Activated naive CD8-positive, alpha-beta T cell treated with anti-CD3 and anti-CD28 coated beads, Interleukin-2, amount 50 U/mL, for 24 hours (primary cell): ENCODE results near the gene OLFM4.
"Not testable (repeated sequence)": the region's sequence is repeated elsewhere in the genome, so short reads cannot be mapped to it uniquely, and the experiment has no call there.

Experiments used
- ATAC-seq: fragments of 150-1000 bp; cut with Tn5 transposase; one replicate; pipeline ENCODE4 v1.10.0; 2021
- DNase-seq: peaks from one replicate; pipeline ENCODE4 v3.0.0; 2021
- H3K27ac Mint-ChIP-seq: one replicate; pipeline ENCODE4 v1.8.0; 2021; ENCODE audit warnings: mild to moderate bottlenecking, mixed read lengths
- H3K27me3 Mint-ChIP-seq: one replicate; pipeline ENCODE4 v1.8.0; 2021; ENCODE audit warnings: mixed read lengths
- H3K36me3 Mint-ChIP-seq: one replicate; pipeline ENCODE4 v1.8.0; 2021; ENCODE audit warnings: low read depth, mixed read lengths
- H3K4me1 Mint-ChIP-seq: one replicate; pipeline ENCODE4 v1.8.0; 2021; ENCODE audit warnings: mixed read lengths
- H3K4me3 Mint-ChIP-seq: one replicate; pipeline ENCODE4 v1.8.0; 2021; ENCODE audit warnings: mild to moderate bottlenecking, moderate library complexity, mixed read lengths
- H3K9me3 Mint-ChIP-seq: one replicate; pipeline ENCODE4 v1.8.0; 2021; ENCODE audit warnings: mixed read lengths

OLFM4 gene

DNA sequence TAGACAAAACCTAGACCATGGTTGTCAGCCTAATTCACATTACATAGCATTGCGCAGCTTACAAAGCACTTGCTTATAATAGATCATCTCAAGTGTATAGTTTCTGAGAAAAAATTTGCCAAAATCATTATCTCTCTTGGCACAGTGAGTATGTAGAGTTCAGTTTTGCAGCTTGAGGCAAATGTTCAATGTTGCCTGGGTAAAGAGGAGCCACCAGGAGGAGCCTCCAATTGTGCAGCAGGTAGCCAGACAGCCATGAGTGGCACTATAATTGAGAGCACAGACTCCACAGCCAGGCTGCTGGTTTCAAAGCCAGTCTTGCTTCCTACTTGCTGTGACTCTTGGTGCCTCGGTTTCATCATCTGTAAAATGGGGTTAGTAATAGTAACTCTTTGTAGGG, 24.0 kb upstream of the OLFM4 start:
- H3K9me3 Mint-ChIP-seq, result no peaks in the 10 kb centered on the region
- no peaks in the 10 kb centered on the region for H3K36me3 Mint-ChIP-seq
- no peaks in the 10 kb centered on the region for H3K4me1 Mint-ChIP-seq
- peaks cover 6% of the 10 kb centered on the region for H3K27me3 Mint-ChIP-seq
- DNase-seq (no peak), ATAC-seq (no peak)
- no peak overlapping the region for H3K27ac Mint-ChIP-seq
- no peak overlapping the region for H3K4me3 Mint-ChIP-seq

DNA sequence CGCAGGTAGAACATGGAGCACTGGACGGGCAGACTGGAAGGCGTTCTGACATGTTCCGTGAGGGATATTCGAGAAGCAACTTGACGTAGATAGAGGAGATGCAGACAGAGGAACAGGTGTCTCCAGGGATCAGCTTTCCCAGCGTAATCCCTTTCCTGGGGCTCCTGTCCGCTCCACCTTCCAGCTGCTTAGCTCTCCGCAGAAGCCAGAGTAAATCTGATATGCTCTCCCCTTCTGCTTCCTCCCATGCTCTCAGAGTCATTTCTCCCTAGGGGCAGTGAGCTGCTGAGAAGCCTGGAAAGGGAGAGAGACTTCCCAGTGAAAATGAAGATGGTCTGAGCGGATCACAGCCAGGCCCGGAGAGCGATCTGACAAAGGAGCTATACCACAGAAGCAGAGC, 23.0 kb upstream of the OLFM4 start:
- no peaks in the 10 kb centered on the region for H3K9me3 Mint-ChIP-seq
- peaks cover 6% of the 10 kb centered on the region for H3K27me3 Mint-ChIP-seq
- no peaks in the 10 kb centered on the region for H3K4me1 Mint-ChIP-seq
- no peak overlapping the region for H3K27ac Mint-ChIP-seq
- no peak for DNase-seq
- H3K36me3 Mint-ChIP-seq, result no peaks in the 10 kb centered on the region
- no peak for ATAC-seq
- no peak overlapping the region for H3K4me3 Mint-ChIP-seq

DNA sequence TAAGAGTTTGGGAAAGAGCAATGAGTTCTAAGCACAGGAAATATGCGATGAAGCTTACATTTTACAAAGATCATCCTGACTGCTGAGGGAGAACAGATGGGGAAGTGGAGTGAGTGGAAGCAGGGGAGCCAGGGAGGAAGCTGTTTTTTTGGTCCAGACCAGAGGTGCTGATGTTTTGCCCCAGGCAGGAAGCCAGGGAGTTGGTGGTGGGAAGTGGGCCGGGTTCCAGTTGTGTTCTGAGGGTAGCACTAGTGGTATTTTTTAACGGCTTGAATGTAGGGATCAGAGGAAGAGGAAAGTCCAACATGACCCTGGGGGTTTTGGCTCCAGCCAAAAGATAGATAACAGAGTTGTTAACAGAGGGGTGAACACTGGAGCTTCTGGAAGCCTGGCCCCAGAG, 20.7 kb upstream of the OLFM4 start:
- H3K36me3 Mint-ChIP-seq, result no peaks in the 10 kb centered on the region
- no peaks in the 10 kb centered on the region for H3K4me1 Mint-ChIP-seq
- H3K27me3 Mint-ChIP-seq, result peaks cover 6% of the 10 kb centered on the region
- no peaks in the 10 kb centered on the region for H3K9me3 Mint-ChIP-seq
- no peak for ATAC-seq
- DNase-seq, result no peak
- H3K4me3 Mint-ChIP-seq, result no peak overlapping the region
- H3K27ac Mint-ChIP-seq, result no peak overlapping the region

DNA sequence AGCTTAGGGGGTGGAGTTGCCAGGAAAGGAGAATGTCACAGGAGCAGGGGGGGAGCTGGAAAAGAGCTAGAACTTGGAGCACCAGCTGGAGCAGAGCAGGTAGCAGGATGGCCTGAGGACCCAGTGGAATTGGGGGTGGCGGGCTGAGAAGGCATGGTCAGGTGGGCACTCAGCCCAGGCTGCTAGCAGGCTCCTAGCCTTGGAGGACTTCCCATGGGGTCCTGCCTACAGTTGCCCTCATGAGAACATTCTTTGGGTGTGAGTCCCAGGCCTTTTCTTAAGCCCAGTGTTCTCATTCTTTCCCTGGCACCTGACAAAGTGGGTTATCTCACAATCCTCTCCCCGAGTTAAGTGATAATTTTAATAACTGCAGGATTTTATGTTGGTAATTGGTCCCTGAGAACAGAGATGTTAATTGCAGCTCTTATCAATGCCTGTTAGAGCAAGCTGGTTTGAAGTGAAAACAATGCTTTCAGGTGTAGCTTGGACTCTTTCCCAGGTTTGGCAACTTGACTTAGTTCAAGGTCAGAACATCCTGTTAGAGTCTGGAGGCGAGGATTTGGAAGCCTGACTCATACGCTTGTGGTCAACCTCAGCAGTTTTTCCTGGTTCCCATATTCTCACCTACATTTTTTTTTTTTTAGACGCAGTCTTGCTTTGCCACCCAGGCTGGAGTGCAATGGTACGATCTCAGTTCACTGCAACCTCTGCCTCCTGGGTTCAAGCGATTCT, 18.1 kb upstream of the OLFM4 start:
- Mint-ChIP-seq H3K4me3 (no peak overlapping the region), H3K4me1 (no peaks in the 10 kb centered on the region), H3K27me3 (peaks cover 8% of the 10 kb centered on the region), H3K27ac (no peak overlapping the region), H3K36me3 (no peaks in the 10 kb centered on the region), H3K9me3 (no peaks in the 10 kb centered on the region)
- no peak for DNase-seq
- no peak for ATAC-seq

DNA sequence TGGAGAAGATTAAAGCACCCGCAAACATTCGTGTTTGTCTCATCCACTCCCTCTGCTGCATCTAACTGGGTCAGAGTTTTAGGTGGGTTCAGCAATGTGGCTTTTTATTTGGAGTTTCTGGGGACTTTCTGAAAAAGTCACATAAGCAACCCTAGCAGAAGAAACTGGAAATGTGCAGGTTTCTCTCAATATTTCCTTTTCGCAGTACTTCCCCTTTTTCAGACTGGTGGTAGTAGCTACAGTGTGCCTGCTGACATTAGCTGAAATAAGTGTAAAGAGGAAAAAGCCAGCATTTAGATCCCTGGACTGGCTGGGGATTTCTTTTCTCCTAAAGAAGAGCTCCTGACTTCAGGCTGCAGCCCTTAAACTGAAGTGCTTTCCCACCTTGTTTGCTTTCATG, 15.9 kb upstream of the OLFM4 start:
- DNase-seq, result no peak
- Mint-ChIP-seq H3K9me3 (no peaks in the 10 kb centered on the region), H3K27ac (no peak overlapping the region), H3K36me3 (no peaks in the 10 kb centered on the region), H3K27me3 (peaks cover 7% of the 10 kb centered on the region), H3K4me1 (no peaks in the 10 kb centered on the region), H3K4me3 (no peak overlapping the region)
- ATAC-seq, result no peak

DNA sequence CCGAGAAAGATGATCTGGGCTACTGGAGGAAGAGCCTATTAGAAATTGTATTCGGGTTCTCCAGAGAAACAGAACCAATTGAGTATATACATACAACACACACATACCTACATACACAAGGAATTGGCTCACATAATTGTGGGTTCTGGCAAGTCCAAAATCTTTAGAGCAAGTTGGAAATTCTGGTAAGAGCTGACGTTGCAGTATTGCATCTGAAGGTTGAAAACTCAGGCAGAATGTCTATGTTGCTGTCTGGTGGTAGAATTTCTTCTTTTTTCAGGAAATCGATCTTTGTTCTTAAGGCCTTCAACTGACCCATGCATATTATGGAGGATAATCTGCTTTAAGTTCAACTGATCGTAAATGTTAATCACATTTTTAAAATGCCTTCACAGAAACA, 15.5 kb upstream of the OLFM4 start:
- no peak overlapping the region for H3K4me3 Mint-ChIP-seq
- no peaks in the 10 kb centered on the region for H3K9me3 Mint-ChIP-seq

DNA sequence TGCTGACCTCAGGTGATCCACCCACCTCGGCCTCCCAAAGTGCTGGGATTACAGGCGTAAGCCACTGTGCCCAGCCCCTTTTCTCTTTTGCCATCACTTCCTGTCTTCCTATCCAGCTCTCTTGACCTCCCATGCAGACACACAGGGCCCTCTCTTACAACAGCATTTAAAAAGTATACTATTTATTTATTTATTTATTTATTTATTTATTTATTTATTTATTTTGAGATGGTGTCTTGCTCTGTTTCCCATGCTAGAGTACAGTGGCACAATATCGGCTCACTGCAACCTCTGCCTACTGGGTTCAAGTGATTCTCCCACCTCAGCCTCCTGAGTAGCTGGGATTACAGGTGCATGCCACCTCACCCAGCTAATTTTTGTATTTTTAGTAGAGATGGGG, 14.6 kb upstream of the OLFM4 start:
- not testable (repeated sequence) for H3K9me3 Mint-ChIP-seq, H3K27ac Mint-ChIP-seq, DNase-seq, H3K4me1 Mint-ChIP-seq, H3K36me3 Mint-ChIP-seq, H3K27me3 Mint-ChIP-seq, ATAC-seq, H3K4me3 Mint-ChIP-seq

More for the DNA sequence above, 15.5 kb upstream of the OLFM4 start:
- Mint-ChIP-seq H3K27me3 (peaks cover 3% of the 10 kb centered on the region), H3K36me3 (no peaks in the 10 kb centered on the region), H3K4me1 (no peaks in the 10 kb centered on the region), H3K27ac (no peak overlapping the region)
- ATAC-seq, result no peak
- no peak for DNase-seq

DNA sequence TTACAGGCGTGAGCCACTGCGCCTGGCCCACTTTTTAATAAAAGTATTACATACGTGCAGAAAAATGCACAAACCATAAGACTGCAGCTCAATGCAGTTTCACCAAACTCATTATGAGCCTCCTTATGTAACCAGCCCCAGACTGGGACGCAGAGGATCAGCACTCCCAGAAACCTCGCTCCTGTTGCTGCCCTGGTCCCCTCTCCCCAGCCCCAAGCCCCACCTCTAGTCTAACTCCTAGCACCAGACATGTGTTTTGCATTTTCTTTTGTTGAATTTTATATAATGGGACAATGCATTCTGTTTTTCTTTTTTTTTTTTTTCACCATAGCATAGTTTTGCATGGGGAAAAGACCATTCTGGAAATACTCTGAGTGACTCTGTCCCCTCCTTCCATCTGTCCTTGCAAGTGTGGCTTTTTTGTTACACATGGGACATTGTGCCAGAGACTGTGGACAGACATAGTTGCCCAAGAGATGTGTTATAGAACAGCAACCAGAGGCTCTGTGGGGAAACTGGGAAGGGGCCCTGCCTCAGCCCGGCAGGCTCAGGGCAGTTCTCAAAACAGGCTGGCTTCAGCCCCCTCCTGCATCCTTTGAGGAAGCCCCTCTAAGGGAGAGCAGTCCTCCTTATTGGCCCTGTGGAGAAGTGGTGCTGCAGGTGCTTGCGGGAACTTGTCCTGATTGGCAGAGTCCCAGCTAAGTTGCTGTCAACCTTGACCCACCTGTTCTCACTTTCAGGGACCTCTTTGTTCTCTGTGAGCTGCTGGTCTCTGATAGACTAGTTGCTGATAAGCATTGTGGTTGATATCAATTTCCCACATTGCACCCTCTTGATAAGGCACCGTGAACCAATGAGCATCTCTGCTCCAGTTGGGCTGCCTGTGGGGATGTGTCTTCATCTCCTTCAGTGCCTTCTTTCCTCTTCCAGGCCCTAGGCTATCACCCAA, 13.8 kb upstream of the OLFM4 start:
- Mint-ChIP-seq H3K36me3 (no peaks in the 10 kb centered on the region), H3K4me3 (no peak overlapping the region), H3K27ac (no peak overlapping the region), H3K27me3 (peaks cover 2% of the 10 kb centered on the region), H3K9me3 (no peaks in the 10 kb centered on the region), H3K4me1 (no peaks in the 10 kb centered on the region)
- DNase-seq (no peak), ATAC-seq (no peak)

DNA sequence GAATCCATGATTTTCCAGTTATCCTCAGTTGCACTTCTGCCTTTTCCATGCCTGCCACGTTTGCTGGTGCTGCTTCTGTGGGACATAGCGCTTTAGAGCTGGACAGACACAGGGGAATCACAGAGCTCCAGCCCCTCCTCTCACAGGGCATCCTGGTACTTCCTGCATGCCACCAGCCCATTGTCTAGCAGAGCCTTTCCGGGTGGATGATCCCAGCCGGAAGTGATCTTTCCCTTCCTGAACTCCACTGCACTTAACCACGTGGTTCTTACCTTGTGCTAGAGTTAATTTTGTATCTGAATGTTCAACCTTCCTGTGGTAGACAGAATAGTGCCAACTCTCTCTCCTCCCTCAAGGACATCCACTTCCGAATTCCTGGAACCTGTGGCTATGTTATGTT, 12.6 kb upstream of the OLFM4 start:
- Mint-ChIP-seq H3K4me3 (no peak overlapping the region), H3K27me3 (peaks cover 2% of the 10 kb centered on the region), H3K27ac (no peak overlapping the region), H3K4me1 (no peaks in the 10 kb centered on the region), H3K9me3 (no peaks in the 10 kb centered on the region), H3K36me3 (no peaks in the 10 kb centered on the region)
- no peak for ATAC-seq
- no peak for DNase-seq

DNA sequence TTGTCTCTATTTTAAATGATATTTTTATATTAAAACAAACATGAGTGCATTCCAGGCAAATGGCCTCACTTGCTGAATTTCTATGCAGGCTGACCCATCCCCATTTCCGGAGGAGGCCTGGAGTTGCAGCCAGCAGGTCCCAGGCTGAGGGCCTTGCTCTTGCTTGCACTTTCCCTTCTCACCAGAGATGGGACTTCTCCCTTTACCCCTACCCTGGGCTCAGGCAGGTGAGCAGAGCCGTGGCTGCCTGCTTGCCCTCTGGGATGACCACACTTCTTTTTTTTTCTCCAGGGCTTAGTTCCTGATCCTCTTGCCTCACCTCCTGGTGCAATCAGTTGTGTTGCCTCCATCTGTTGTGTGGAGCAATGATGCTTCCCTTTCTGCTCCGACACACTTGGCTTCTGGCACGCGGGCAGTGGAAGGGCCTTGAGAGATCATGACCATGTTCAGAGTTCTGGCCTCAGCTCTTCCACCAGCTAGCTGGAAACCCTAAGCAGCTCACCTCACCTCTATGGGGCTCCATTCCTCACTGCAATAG, 11.1 kb upstream of the OLFM4 start:
- ATAC-seq, result no peak
- H3K36me3 Mint-ChIP-seq, result no peaks in the 10 kb centered on the region
- peaks cover 2% of the 10 kb centered on the region for H3K27me3 Mint-ChIP-seq
- H3K4me3 Mint-ChIP-seq, result no peak overlapping the region
- no peaks in the 10 kb centered on the region for H3K9me3 Mint-ChIP-seq
- no peaks in the 10 kb centered on the region for H3K4me1 Mint-ChIP-seq
- H3K27ac Mint-ChIP-seq, result no peak overlapping the region
- no peak for DNase-seq

DNA sequence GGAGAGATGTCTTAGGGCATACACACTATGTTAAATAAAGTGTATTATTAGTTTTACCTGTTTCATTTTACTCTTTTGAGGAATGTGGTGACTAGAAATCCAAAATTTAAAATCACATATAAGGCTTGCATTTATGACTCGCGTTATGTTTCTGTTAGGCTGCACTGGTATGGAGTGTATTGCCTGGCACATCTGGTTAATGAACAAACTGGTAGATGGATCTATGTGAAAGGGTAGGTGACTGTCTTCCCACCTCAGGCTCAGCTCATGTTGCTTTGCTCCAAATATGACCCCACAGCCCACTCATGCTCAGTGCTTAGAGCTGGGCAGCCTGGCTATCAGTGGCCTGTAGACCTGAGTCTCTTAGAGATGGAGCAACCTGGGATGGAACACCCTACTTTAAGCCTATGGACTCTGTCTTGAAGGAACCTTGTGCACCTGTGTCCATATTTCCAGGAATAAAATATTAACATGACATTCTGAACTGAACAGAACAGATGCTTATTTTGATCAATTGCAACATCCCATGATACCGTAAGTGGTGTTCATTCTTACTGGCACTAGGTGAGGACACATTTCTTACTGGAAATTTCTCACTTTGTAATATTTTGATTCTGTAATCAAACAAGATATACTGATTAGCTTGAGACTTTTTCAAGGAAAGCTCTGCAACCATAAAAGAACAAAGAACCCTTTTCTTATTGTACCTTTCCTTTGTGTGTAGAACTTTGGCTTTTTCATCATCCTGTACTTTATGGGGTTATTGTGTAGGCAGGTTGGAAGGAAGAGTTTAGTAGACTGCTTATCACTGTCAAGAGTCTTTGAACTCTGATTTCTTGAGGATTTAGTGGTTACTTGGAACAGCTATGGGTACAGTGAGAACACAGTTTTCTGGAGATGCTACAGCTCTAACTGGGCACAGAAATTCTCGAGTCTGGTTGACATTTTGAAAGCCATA, 9.6 kb upstream of the OLFM4 start:
- Mint-ChIP-seq H3K36me3 (no peaks in the 10 kb centered on the region), H3K27ac (no peak overlapping the region), H3K4me1 (no peaks in the 10 kb centered on the region), H3K27me3 (no peaks in the 10 kb centered on the region), H3K9me3 (no peaks in the 10 kb centered on the region), H3K4me3 (no peak overlapping the region)
- DNase-seq (no peak), ATAC-seq (no peak)

DNA sequence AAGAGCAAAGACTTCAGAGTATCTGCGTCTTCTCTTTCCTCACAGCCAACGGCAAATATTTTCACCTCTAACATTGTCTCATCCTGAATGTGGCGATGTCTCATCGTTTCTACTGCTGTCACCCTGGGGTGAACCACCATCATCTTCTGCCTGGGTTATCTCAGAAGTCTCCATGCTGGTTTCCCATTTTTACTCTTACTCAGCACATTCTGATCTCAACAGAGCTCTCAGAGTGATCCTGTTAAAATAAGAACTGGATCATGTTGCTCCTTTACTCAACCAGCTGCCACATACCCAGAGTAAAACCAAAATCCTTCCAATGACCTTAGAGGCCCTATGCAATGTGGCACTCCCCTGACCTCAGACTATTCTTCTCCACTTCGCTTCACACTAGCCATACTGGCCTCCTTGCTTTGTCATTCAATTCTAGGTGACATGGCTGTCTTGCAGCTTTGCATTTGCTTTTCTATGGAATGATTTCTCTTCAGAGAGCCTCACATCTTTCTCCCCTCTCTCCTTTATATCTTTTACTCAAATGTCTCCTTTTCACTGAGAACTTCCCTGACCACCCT, 7.8 kb upstream of the OLFM4 start:
- no peak for DNase-seq
- no peaks in the 10 kb centered on the region for H3K36me3 Mint-ChIP-seq
- no peak overlapping the region for H3K27ac Mint-ChIP-seq

DNA sequence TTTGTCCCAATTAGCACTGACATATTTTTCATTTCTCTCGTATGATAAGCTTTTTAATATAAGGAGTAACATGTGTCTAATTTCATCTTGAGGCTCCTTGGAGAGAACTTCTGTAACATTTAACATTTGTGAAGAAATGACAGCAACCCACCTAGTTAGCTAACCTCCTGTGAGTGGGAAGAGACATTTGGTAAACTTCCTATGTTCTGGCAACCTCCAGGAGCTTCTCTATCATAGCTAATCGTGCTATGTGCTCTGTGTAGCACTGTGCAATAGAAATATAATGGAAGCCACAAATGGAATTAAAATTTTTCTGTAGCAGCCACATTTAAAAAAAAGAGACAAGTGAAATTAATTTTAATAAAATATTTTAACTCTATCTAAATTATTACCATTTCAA, 5.4 kb upstream of the OLFM4 start:
- Mint-ChIP-seq H3K36me3 (no peaks in the 10 kb centered on the region), H3K27ac (no peak overlapping the region), H3K4me1 (no peaks in the 10 kb centered on the region), H3K9me3 (no peaks in the 10 kb centered on the region), H3K27me3 (no peaks in the 10 kb centered on the region), H3K4me3 (no peak overlapping the region)
- ATAC-seq, result no peak
- DNase-seq, result no peak

More for the DNA sequence above, 7.8 kb upstream of the OLFM4 start:
- Mint-ChIP-seq H3K27me3 (no peaks in the 10 kb centered on the region), H3K4me1 (no peaks in the 10 kb centered on the region), H3K9me3 (no peaks in the 10 kb centered on the region), H3K4me3 (no peak overlapping the region)
- ATAC-seq, result no peak

DNA sequence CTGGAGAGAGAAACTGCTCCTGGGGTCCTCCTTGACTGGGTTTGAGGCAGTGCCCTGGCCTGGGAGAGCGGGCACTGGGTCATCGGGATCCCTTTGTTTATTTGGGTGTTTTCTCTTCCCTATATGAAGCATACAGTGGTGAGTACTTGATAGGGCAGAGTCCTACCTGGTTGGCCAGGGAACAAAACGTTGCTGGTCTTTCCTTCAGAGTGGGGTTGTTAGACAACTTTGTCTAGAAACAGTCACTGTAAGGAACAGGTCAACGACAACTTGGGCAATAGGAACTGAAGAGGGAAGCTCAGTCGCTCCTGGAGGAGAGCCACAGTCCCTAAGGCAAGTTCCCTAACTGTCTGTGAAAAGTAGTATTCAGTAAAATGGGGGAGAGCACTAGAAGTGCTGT, 550 bp upstream of the OLFM4 start:
- no peaks in the 10 kb centered on the region for H3K4me1 Mint-ChIP-seq
- ATAC-seq (no peak), DNase-seq (no peak)
- H3K36me3 Mint-ChIP-seq, result no peaks in the 10 kb centered on the region
- no peaks in the 10 kb centered on the region for H3K27me3 Mint-ChIP-seq
- H3K9me3 Mint-ChIP-seq, result no peaks in the 10 kb centered on the region
- H3K4me3 Mint-ChIP-seq, result no peak overlapping the region
- H3K27ac Mint-ChIP-seq, result no peak overlapping the region
